NCI-H1092 treated with DMSO at 0.1 percent for 48 hours (cell line): Measurements from ENCODE around the gene C16orf74.

ENCODE experiments used
- DNase-seq: peaks from one replicate; lab custom pipeline; 2025; lab: John Stamatoyannopoulos, UW

The C16orf74 gene

DNA sequence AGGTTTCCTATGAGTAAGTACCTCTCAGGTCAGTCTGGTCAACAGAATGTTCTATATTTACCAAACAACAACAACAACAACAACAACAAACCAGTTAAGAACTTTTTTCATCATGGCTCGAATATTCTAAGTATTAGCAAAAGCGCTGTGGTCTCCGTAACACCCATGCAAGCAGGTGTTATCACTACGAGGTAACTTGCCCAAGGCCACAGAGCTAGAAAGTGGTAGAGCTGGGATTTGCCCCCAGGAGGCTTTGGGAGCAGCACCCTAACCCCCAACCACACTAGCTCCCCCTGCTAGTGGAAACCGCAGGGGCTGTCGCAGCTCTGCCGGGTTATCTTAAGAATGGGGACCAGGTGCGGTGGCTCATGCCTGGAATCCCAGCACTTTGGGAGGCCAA is 23.9 kb upstream of the C16orf74 start:
- DNase-seq: no peak

DNA sequence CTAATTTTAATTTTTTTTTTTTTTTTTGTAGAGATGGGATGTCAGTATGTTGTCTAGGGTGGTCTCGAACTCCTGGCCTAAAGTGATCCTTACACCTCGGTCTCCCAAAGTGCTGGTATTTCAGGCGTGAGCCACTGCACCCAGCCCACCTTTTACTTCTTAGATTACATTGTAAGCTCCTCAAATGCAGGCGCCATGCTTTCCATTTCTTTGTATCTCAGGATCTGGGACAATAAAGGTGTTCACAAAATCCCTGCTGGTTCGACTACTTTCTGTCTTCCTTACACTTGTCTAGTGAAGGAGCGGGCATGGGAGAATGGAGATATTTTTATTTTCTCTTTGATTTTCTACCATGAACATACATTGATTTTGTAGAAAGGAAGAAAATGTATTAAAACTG is 23.2 kb upstream of the C16orf74 start:
- no peak for DNase-seq

DNA sequence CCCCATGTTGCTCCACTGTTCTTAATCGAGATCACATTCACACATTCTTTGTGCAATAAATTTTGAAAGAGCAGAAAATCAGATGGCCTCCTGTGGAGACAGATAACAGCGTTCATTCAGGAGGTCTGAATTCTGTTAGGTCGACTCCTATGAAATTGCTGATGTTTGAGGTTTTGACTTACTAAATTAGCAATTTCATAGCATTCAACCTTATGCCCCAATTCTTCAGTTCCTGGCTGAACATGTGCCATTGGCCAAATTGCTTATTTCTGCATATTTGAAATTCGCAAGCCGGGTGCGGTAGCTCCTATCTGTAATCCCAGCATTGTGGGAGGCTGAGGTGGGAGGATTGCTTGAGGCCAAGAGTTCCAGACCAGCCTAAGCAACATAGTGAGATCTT is 22.1 kb upstream of the C16orf74 start:
- no peak for DNase-seq

DNA sequence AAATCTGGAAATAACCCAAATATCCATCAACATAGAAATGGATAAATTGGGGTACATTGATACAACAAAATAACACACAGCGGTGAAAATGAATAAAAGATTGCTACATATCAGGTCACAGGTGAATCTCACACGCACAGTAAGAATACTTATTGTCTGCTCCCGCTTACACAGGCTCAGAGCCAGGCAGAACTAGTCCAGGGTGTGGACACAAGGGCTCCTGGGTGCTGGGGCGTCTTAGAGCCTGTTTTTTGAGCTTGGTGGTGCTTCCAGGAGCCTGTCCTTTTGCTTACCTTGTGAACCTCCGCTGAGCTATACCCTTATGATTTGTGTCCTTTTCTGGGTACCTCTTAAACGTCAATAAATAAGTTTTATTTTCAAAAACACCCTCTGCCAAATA is 19.8 kb upstream of the C16orf74 start:
- no peak for DNase-seq

DNA sequence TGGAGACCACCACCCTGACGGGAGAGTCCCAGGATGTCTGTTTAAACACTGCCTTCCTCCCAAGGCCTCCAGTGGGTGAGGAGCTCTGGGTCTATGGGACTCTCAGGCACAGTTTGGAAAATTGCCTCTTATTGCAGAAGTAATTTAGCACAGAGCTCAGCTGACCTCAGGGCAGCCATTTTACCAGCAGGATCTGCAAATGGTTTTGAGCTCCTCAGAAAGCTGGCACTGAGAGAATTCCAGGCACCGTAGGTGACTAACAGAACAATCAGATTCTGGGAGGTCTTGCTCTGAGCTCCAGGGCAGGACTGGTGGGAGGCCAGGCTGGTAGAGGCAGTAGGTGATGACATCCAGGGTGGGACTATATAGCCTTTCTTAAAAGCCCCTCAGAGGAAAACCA is 17.3 kb upstream of the C16orf74 start:
- DNase-seq: no peak

DNA sequence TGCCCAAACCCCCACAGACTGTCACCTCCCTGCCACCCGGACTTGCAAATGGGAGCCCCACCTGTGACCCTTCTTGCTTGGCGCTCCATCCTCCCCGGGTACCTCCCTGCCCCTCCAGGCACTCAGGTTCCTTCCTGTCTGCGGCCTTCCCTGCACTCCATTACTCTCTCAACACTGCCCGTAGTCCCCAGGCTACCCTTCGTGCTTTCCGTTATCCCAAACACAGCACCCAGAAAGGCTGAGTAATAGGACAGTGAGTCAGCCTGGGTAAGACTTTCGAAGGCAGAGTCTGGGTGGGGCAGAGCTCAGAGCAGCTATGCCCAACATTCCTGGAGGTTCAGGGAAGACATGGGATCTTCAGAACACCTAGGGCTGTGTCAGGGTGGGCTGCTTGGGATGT is 16.6 kb upstream of the C16orf74 start:
- DNase-seq: no peak

DNA sequence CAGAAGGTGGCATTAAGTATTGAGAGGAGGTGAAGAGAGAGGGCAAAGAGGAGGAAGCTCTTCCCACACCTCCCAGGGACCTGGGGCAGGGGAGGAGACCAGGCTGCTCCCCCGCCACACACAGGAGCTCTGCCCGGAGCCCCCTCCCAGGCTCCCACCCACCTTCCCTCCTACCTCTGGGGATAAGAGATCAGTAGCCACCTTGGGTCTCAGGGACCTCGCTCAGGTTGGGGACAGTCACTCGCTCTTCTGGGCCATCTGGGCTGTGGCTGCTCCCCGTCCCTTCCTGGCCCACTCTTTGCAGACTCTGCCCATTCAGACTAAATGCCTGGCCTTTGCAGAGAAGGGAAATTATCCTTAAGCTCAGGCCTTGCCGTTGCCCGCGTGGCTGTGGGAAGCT is 14.9 kb upstream of the C16orf74 start:
- DNase-seq: no peak

DNA sequence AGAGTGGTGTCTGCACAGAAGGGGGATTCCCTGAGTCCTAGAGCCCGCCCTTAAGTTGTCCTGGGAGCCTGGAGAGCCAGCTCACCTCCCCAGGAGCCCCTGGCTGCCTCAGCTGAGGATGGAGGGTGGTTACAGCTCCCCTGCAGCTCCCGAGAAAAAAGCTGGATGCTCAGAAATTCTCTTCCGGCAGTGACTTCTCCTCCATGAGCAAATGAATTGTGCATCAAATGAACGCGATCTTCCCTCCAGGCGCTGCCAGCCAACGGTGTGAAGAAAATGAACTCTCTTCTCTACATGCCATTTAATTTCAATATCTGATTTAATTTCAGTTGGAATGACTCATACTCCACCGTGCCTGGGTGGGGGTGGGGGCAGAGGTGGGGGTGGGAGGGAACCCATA is 14.3 kb upstream of the C16orf74 start:
- DNase-seq: no peak

DNA sequence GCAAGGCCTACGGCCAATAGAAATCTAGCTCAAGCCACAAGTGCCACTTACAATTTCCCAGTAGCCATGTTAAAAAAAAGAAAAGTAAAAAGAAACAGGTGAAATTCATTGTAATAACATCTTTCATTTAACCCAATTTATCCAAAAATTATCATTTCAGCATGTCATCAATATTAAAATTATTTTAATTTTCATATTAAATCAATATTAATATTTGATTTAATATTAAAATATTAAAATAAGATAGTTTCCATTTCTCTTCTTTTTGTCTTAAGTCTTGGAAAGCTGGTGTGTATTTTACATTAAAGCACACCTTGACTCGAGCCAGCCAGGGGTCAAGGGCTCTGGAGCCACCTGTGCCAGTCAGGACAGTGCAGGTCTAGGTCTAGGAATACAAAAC is 12.7 kb upstream of the C16orf74 start:
- no peak for DNase-seq

DNA sequence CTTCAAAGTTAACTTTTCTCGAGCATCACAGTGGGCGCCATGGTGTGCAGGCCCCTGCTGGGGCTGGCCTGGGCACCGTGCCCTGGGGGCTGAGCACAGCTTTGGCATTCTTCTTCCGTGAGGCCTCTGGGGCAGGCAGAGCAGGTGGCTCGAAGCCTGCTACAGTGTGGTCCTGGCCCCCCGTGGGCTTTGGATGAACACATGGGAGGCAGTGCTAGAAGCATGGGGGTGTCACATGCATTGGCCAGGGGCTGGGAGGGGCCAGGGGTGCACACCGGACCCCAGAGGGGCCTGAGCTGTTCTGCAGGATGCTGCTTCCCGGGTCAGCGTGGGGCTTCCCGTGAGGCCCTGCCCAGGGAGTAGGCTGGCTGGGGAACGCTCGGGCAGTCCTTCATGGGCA is 12.1 kb upstream of the C16orf74 start:
- no peak for DNase-seq

DNA sequence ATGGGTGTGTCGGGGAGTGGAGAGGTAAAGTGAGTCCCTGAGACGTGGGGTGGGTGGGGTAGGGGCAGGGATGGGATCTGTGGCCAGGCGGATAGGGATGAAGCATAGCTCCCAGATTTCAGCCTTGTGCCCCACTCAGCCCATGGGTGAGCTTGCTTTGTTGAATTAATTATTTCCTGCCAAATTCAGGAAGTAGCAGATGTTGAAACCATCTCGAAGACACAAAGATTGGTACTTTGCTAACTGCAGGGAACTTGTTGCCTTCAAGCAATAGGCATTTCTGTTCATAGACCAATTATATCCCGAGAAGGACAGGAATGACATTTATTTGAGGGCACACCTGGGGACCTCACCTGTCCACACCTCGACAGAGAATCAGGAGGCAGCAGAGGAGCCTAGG is 11.0 kb upstream of the C16orf74 start:
- no peak for DNase-seq

DNA sequence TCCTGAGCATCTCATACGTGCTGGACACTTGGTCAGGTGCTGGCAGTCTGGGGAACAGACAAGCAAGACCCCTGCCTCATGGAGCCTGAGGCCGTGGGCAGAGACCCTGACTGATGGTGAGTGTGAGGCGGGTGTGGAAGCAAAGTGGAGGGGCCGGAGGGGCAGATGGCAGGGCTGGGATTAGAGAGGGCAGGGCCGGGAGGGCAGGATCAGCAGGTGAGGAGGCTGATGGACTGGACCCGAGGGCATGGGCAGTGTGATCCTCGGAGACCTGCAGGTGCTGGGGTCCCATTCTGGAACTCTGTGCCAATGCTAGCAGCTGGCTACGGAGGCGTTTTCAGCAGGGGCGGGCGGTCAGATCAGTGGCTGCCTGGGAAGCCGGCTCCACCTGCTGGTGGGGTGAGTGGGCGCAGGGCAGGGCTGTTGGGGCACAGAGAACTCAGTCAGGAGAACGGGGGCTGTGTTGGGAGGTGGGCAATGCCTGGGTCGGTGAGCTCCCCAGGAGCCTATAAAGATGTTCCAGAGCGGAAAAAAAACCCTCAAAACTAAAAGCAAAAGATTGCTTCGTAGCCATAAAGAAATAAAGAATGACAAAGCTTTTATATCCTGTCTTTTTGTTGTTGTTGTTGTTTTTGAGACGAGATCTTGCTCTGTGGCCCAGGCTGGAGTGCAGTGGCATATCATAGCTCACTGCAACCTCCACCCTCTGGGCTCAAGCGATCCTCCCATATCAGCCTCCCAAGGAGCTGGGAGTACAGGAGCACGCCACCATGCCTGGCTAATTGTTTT is 8.9 kb upstream of the C16orf74 start:
- DNase-seq: no peak

DNA sequence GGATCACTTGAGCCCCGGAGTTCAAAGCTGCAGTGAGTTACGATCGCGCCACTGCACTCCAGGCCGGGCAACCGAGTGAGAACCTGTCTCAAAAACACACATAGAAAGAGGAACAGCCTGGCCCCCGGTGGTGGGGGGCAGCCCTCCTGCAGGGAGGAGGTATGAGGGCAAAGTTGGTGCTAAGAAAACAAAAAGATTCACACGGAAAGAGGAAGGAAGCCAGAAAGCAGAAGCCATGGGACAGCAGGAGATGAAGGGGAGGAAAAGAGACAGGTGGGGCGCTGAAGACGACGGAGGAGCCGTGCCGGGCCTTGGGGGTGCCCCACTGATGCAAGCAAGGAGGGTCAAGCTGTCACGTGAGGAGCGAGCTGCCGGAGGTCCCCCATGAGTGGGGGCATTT is 8.2 kb upstream of the C16orf74 start:
- DNase-seq: no peak

DNA sequence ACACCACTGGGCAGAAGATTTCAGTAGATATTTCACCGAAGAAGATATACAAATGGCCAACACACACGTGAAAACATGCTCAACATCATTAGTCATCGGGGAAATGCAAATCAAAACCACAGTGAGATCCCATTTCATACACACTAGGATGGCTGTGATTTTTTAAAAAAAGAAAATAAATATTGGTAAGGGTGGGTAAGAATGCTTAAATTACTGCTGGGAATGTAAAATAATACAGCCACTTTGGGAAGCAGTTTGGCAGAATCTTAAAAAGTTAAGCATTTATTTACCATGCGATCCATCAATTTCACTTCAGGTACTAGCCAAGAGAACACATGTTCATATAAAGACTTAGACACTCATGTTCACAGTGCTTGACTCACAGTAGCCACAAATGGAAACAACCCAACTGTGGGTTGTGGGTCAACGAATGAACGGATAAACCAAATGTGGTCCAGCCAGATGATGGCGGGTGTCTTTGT is 6.5 kb upstream of the C16orf74 start:
- no peak for DNase-seq

DNA sequence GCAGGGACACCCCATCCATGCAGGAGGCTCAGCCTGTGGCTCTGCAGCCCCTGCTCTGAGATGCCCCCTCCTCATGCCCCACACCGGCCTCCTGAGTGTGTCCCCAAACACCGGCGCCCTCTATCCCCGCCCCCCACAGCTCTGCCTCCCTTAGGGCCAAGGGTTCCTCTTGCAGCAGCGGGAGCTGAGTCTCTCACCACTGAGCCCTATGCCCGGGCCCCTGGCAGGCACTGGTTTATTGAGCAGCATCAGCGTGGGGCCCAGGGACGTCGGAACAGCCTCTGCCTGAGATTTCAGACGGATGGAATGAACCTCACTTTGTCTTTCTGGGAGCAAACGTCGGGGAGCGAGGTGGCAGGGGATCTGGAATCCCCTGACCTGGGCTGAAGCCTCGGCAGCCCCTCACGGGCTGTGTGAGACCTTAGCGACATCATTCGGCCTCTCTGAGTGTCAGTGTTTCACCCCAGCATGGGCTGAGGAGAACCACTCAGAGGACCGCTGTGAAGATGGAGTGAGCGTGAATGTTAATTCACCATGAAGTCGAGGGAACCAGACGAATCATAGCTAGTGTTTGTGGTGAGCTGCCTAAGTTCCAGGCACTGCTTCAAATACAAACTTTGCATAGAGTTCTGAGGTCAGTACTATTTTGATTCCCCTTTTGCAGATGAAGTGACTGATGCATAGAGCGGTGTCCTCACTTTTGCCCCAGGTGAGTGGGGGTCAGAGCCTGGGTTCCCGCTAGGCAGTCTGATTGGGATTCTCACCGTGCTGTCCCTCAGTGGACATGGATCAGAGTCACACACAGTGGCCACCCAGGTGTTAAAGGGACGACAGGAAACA is 5.3 kb upstream of the C16orf74 start:
- no peak for DNase-seq

DNA sequence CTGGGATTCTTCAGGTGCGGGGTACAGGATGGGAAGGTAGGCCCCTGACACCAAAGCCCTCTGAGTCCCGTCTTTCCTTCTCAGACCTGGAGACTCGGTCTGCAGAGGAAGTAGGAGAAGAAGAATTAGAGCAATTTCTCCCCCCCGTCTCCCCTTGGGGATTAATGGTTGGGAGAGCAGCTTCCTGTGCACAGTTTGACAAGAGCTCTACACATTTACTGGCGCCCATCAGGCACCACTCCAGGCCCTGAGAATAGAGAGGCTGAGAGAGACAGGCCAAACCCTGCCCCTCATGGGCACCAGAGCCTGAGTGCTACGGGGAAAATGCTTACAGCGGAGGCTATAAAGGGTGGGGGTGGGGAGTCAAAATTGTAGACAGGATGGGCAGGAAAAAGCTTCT is 3.5 kb upstream of the C16orf74 start:
- peak; percentile 87 for DNase-seq

DNA sequence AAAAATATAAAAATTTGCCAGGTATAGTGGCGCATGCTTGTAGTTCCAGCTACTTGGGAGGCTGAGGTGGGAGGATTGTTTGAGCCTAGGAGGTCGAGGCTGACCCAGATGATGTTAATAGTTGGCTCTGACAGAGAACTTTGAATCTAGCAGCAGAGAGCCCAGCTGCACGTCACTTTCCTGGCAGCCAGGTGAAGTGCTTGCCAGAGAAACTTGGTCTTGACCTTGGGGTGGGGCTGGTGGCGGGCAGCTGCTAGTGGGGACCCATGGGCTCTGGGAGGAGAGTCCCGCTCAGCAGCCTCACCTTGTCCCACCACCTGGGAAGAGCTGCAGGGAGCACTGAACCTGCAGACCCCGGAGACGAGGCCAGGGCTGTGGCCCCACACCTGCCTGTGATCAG is 3.1 kb upstream of the C16orf74 start:
- peak; percentile 36 for DNase-seq

DNA sequence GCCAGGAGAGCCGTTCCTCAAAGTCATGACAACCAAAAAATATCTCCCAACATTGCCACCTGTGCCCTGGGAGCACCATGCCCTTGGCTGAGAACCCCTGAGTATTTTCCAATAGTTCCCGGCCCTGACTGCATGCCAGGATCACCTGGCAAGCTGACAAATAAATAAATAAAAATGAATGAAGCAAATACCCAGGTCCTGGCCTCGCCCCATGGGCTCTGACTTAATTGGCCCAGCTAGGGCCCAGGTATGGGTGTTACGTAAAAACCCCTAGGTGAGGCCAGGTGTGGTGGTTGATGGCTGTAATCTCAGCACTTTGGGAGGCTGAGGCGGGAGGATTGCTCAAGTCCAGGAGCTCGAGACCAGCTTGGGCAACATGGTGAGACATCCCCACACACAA is 2.7 kb upstream of the C16orf74 start:
- peak; percentile 63 for DNase-seq

DNA sequence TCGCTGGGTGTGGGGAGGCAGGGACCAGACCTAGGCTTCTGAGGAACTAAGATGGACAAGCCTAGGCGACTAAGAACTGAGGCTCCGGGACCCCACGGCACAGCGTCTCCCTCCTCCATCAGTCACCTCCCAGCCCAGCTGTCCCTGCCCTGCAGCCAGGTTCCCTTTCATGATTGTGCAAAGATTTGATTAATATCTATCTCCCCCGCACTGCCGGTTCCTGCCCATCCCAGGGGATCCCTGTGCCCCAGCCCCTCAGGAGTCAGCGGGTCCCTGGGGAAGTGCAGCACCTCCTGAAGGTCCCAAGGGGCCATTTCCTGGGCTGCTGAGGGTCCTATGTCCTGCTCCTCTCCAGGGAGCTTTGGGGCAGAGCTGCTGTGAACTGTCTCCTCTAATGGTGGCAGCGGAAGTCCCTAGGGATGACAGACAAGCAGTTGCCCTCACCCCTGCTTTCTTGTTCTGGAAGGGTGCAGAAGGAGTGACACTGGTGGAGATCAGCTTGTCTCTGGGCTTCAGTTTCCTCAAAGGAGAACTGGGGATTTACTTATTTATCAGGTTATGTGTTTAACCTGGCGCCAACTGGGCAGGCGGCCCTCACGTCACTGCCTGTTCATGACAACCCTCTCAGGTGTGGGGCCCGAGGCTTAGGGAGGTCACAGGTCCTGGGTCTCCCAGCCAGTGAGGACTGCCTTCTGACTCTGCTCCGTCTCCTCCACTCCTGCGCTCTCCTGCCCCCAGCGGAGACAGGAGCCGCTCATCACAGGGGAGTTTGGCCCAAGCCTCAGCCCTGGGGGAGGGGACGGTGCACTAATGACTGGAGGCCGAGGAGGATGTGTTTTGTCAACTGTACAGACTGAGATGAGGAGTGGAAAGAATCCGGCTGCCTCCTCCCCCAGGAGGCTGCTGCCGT is 1.9 kb upstream of the C16orf74 start:
- DNase-seq: peak; percentile 65

DNA sequence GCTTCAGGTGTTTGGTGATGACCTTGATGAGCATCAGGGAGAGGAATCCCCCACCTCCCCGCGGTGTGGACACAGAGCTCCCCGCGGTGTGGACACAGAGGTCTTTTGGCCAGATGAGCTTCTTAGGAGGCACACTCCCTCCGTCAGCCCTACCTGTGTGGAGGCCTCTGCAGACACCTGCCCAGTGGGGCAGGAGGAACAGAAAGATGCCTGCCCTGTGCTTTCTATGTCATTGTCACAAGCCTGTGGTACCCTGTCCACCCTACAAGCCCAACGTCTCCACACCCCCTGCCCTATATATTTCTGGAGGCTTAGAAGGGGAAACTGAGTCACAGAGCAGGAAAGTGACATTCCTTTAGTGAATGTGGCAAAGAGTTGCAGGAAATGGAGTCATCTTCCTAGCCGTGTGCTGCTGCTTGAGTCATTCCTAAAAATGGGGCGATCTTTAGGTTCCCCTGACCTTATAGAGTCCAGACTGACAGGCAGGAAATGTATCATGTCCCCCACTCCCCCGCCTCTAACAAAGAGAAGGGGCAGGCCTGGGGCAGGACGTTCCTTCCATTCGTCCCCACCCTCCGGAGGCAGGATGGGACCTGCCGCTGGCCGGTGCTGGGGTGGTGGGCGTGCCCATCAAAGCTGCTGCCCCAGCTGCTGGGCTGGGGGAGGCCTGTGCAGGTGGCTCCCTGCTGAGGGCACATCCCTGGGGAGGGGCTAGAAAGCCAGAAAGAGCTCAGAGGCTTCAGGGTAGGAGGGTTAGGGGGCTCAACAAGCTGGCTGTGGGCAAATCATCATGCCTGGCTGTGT is 1.0 kb upstream of the C16orf74 start:
- no peak for DNase-seq

DNA sequence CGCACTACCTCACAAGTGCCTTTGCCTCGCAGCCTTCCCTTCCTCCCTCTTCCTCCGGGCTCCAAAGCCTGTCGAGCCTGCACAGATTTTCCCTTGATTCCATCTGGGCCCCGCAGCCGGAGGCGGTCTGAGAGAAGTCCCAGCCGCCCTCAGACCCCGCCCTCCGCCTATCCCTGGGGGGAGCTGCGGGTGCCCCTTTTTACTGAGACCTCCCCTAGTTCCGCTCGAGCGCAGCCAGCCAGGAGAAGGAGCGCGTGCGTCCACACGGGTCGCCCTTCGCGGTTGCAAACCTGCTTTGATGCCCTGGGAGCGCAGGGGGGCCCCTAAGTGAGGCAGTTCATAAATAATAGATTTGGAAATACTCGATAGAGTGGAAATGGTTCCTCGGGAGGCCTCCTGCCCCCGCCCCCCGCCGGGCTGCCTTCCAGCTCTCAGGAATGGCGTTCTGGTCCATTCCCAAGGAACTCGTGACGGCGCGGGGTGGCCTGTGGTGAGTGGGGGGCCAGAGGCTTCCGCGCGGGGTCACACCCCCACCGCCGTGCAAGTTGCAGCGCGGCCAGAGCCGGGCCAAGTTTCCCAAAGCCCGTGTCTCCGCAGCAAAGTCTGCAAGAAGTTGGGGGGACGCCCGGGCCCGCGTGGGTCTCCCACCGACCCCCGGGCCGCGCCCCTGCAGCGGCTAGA is 610 bp downstream of the C16orf74 start:
- no peak for DNase-seq
